K562 (cell line): Measurements from ENCODE around the gene PEX11A. TPM values are rescaled to one million over a fixed set of nuclear protein-coding genes. Genes with fewer than 3 reads are reported as not detected.
A peak's percentile ranks its signal among the peaks of the same experiment; 100 is the strongest.

Source experiments
- ATAC-seq: fragments of 200-7000 bp; cut with Tn5 transposase; 3 replicates; pipeline ENCODE4 v1.9.1; 2020; ENCODE audit warnings: moderate library complexity
- BruUV-seq: library from RNA; stranded (reverse); fragments of 400-500 nt; replicated peaks from 2 replicates; lab custom pipeline; 2021; lab: Mats Ljungman, UMichigan
- CTCF ChIA-PET: fragments of 300-600 bp; formaldehyde crosslinking; extraction: SDS; loops from one replicate; lab custom pipeline; 2021; ENCODE audit warnings: low intra/inter-chr PET ratio; lab: Yijun Ruan, JAX
- POLR2A ChIA-PET: fragments of 300-600, 350-650 bp; sonication (Branson Sonifier 250); formaldehyde crosslinking; extraction: SDS; loops from one replicate; lab custom pipeline; 2021; ENCODE audit warnings: antibody characterized with exemption, inconsistent platforms; lab: Yijun Ruan, JAX
- DNase-seq, 4 experiments: peaks; one replicate each; pipeline versions ENCODE4 v3.0.0 to v3.0.0-alpha.2; 2011 to 2018; ENCODE audit warnings: low spot score in 3 of 4, mixed read lengths in 3 of 4; ENCODE audit errors: extremely low read depth in 1 of 4
- FAIRE-seq: peaks from 2 replicates; lab custom pipeline; 2011; peaks lifted over from hg19 to GRCh38; lab: Jason Lieb, UNC
- H2AFZ ChIP-seq: 2 replicates; pipeline ENCODE4 v1.6.0; 2011; ENCODE audit warnings: low read depth, low read length, control low read depth, inconsistent platforms
- H3K27ac ChIP-seq: fragments of 200-600 bp; 3 replicates; pipeline ENCODE4 v1.8.0; 2011; ENCODE audit warnings: low read depth, mild to moderate bottlenecking, control low read depth, inconsistent platforms, low read length, moderate library complexity, mixed read lengths; ENCODE audit errors: extremely low read depth
- H3K27me3 ChIP-seq, 2 experiments: fragments of 300-600 bp in 1 of 2; 2 replicates in 1 of 2; 3 replicates in 1 of 2; pipeline versions ENCODE4 v1.6.0 to v1.8.0; 2011; ENCODE audit warnings: inconsistent platforms in 2 of 2, low read length in 2 of 2, mild to moderate bottlenecking in 1 of 2, mixed read lengths in 1 of 2, moderate library complexity in 1 of 2; ENCODE audit not compliant: control insufficient read depth in 2 of 2, insufficient read depth in 2 of 2
- H3K36me3 ChIP-seq: fragments of 300-600 bp; 3 replicates; pipeline ENCODE4 v1.8.0; 2011; ENCODE audit warnings: mild to moderate bottlenecking, low read length, inconsistent platforms; ENCODE audit not compliant: control insufficient read depth, insufficient read depth
- H3K4me1 ChIP-seq, 2 experiments: fragments of 200-600 bp in 1 of 2; replicated peaks in 1 of 2; 2 replicates in 1 of 2; 3 replicates in 1 of 2; pipeline versions ENCODE4 v1.5.1 to v1.8.0; 2011; ENCODE audit warnings: inconsistent platforms in 2 of 2, low read length in 2 of 2, mild to moderate bottlenecking in 1 of 2, mixed read lengths in 1 of 2, moderate library complexity in 1 of 2; ENCODE audit not compliant: control insufficient read depth in 2 of 2, insufficient read depth in 2 of 2
- H3K4me2 ChIP-seq: 2 replicates; pipeline ENCODE4 v1.6.1; 2011; ENCODE audit warnings: low read length, control low read depth, inconsistent platforms, mixed read lengths; ENCODE audit not compliant: insufficient read depth
- H3K4me3 ChIP-seq: fragments of 200-600 bp; sonication (generic), shearing (Covaris generic); 2 replicates; pipeline ENCODE4 v1.5.1; 2016; ENCODE audit warnings: control low read depth, inconsistent platforms
- H3K79me2 ChIP-seq: fragments of 200-600 bp; 3 replicates; pipeline ENCODE4 v1.8.0; 2011; ENCODE audit warnings: low read length, inconsistent platforms; ENCODE audit not compliant: control insufficient read depth, insufficient read depth
- H3K9ac ChIP-seq, 2 experiments: 2 replicates each; pipeline versions ENCODE4 v1.6.0 to v1.6.1; 2011; ENCODE audit warnings: low read depth in 2 of 2, low read length in 2 of 2, control low read depth in 1 of 2, inconsistent platforms in 1 of 2, mild to moderate bottlenecking in 1 of 2, mixed read lengths in 1 of 2; ENCODE audit not compliant: insufficient read depth in 1 of 2
- H3K9me1 ChIP-seq: one replicate; pipeline ENCODE4 v1.6.0; 2011; ENCODE audit warnings: inconsistent platforms, mild to moderate bottlenecking, low read length, moderate library complexity; ENCODE audit not compliant: control insufficient read depth, insufficient read depth
- H3K9me3 ChIP-seq: replicated peaks from 2 replicates; pipeline ENCODE4 v1.5.1; 2011; ENCODE audit warnings: low read depth, low read length, inconsistent platforms; ENCODE audit not compliant: control insufficient read depth, insufficient read depth
- H4K20me1 ChIP-seq: replicated peaks from 2 replicates; pipeline ENCODE4 v1.6.1; 2011; ENCODE audit warnings: low read length, inconsistent platforms, mixed read lengths; ENCODE audit not compliant: control insufficient read depth, insufficient read depth
- ATF3 ChIP-seq, 2 experiments: fragments of 450-650 bp in 1 of 2; sonication (generic) in 1 of 2; formaldehyde crosslinking in 1 of 2; IDR thresholded peaks in 1 of 2; conservative IDR thresholded peaks in 1 of 2; 2 replicates each; pipeline versions ENCODE4 v1.6.1 to v1.8.1; 2016 to 2023; ENCODE audit warnings: mild to moderate bottlenecking in 2 of 2, moderate library complexity in 2 of 2, inconsistent platforms in 1 of 2, missing genetic modification reagents in 1 of 2
- CREBBP ChIP-seq: IDR thresholded peaks from one replicate; pipeline ENCODE4 v1.6.1; 2012; ENCODE audit warnings: low read depth, mild to moderate bottlenecking, control low read depth, inconsistent platforms, low read length
- FOS ChIP-seq: IDR thresholded peaks from 3 replicates; pipeline ENCODE4 v1.6.1; 2011; ENCODE audit not compliant: insufficient read length; ENCODE audit errors: extremely low read depth
- HOXB6 ChIP-seq: fragments of 250-450 bp; sonication (Bioruptor Pico); IDR thresholded peaks from 2 replicates; pipeline ENCODE4 v1.5.1; 2022; ENCODE audit warnings: mild to moderate bottlenecking, borderline replicate concordance
- KLF16 ChIP-seq: IDR thresholded peaks from 2 replicates; pipeline ENCODE4 v1.6.1; 2016; ENCODE audit warnings: antibody characterized with exemption
- MAX ChIP-seq: sonication (generic); formaldehyde crosslinking; IDR thresholded peaks from 2 replicates; pipeline ENCODE4 v1.9.0; 2022; ENCODE audit warnings: mild to moderate bottlenecking, missing genetic modification reagents
- PHB ChIP-seq: fragments of 250-450 bp; sonication (Bioruptor Pico); IDR thresholded peaks from 2 replicates; pipeline ENCODE4 v1.5.0; 2021
- PHF20 ChIP-seq: fragments of 450-650 bp; IDR thresholded peaks from 2 replicates; pipeline ENCODE4 v1.6.1; 2018; ENCODE audit not compliant: partially characterized antibody
- POLR2A ChIP-seq: fragments of 450-650 bp; conservative IDR thresholded peaks from 2 replicates; pipeline ENCODE4 v1.6.1; 2016
- POU5F1 ChIP-seq: fragments of 150-350 bp; IDR thresholded peaks from 2 replicates; pipeline ENCODE4 v1.6.1; 2014; ENCODE audit warnings: borderline replicate concordance, low read length, low read depth, mild to moderate bottlenecking; ENCODE audit not compliant: partially characterized antibody
- PRPF4 ChIP-seq: fragments of 200-400 bp; formaldehyde crosslinking; IDR thresholded peaks from one replicate; pipeline ENCODE4 v1.6.1; 2017; ENCODE audit warnings: low read length, low read depth, mild to moderate bottlenecking; ENCODE audit not compliant: insufficient read depth, poor library complexity, severe bottlenecking
- PTTG1 ChIP-seq: fragments of 450-650 bp; IDR thresholded peaks from 2 replicates; pipeline ENCODE4 v1.6.1; 2016; ENCODE audit warnings: low read depth, mild to moderate bottlenecking, missing genetic modification characterization, missing compliant biosample characterization
- SIN3B ChIP-seq: fragments of 450-650 bp; IDR thresholded peaks from 2 replicates; pipeline ENCODE4 v1.6.1; 2017; ENCODE audit warnings: low read depth, mild to moderate bottlenecking, moderate library complexity
- SMARCC2 ChIP-seq: fragments of 450-650 bp; IDR thresholded peaks from 2 replicates; pipeline ENCODE4 v1.6.1; 2017; ENCODE audit warnings: antibody characterized with exemption, moderate library complexity, mild to moderate bottlenecking, low read depth
- ZBTB7A ChIP-seq: IDR thresholded peaks from 2 replicates; pipeline ENCODE4 v1.6.1; 2011; ENCODE audit warnings: low read depth, mild to moderate bottlenecking, low read length, moderate library complexity, borderline replicate concordance; ENCODE audit not compliant: control insufficient read depth
- ZNF184 ChIP-seq: sonication (generic); formaldehyde crosslinking; IDR thresholded peaks from 2 replicates; pipeline ENCODE4 v1.5.0; 2020; ENCODE audit warnings: missing genetic modification reagents
- ZNF586 ChIP-seq: fragments of 450-650 bp; formaldehyde crosslinking; conservative IDR thresholded peaks from 2 replicates; pipeline ENCODE4 v1.4.0; 2020; ENCODE audit warnings: mild to moderate bottlenecking, moderate library complexity
- WGBS: fragments of 100-300 bp; shearing (Covaris generic); methylation state at CpG from one replicate; pipeline ENCODE4 v1.1.6; 2016; ENCODE audit warnings: low coverage, mixed read lengths; ENCODE audit not compliant: insufficient coverage; ENCODE audit errors: missing lambda C conversion rate; 5-methylcytosine and 5-hydroxymethylcytosine counted together
- in situ Hi-C: fragments of 300-500 bp; cut with MboI; formaldehyde crosslinking; loops from 4 replicates; pipeline ENCODE4 v1.15.0; 2018; ENCODE audit warnings: inconsistent platforms, mixed read lengths
- intact Hi-C: fragments of 100-400 bp; cut with micrococcal nuclease; formaldehyde crosslinking; loops from 2 replicates; pipeline ENCODE4 v1.14.2; 2022
- polyA plus RNA-seq, 8 experiments: library from polyadenylated mRNA; depleted of rRNA in 4 of 8; stranded (reverse) in 5 of 8; unstranded in 3 of 8; fragments of >200 nt; fragmentation: Nextera tagmentation in 2 of 8; fragmentation: Illumina TruSeq in 1 of 8; extraction: Ambion mirVana in 2 of 8; extraction: Trizol in 1 of 8; gene quantifications; 2 replicates each; pipeline versions ENCODE4 v1.2.1 to v1.2.3, GENCODE V29; 2011 to 2014; ENCODE audit warnings: inconsistent platforms in 1 of 8, missing spikeins in 1 of 8
- total RNA-seq, 7 experiments: library from RNA; depleted of rRNA in 6 of 7; stranded (reverse); fragments of >200 nt in 6 of 7; fragmentation: Illumina TruSeq in 2 of 7; extraction: Trizol in 2 of 7; gene quantifications; 2 replicates each; pipeline versions ENCODE4 v1.2.1 to v1.2.3, GENCODE V29; 2011 to 2021; ENCODE audit warnings: low replicate concordance in 1 of 7
- TF ChIP-seq, protein P1 (sequence below): fragments of 450-650 bp; IDR thresholded peaks from 2 replicates; pipeline ENCODE4 v1.6.1; 2017; ENCODE audit warnings: antibody characterized with exemption

The PEX11A gene
- total and polyA plus RNA-seq, 9 of the 15 experiments (the other 6 are each of a cell fraction or from before 2014, with no cell fraction given), result not detected

- no peaks in the 10 kb centered on the region for H3K79me2 ChIP-seq
- no peaks in the 10 kb centered on the region for H3K36me3 ChIP-seq
- 19% methylated on average over 49 of the region's 87 CpGs for WGBS
- H3K27me3 ChIP-seq, result peaks cover 7 to 39% of the 10 kb centered on the region in 2 experiments; a peak in 3 of 5 replicates
- peak within 1 kb of the TSS in 1 of 2 experiments; percentile 86; a peak in 3 of 4 replicates for H3K9ac ChIP-seq
- in situ Hi-C loops, result no loop called here
- POLR2A ChIA-PET, result interaction anchor here (0.6 kb wide), 1 partner anchor 39 kb away, joined by 3 read pairs; no protein-coding TSS in a partner anchor
- H3K27ac ChIP-seq, result no peak within 1 kb of the TSS
- ATAC-seq, result peak; percentile 96
- CTCF ChIA-PET, result no interaction called here
- DNase-seq, result peak; percentile 42 to 87 (median 79)
- H3K4me1 ChIP-seq, result peaks cover 0 to 22% of the 10 kb centered on the region in 2 experiments; a peak in 4 of 5 replicates
- no peak for FAIRE-seq
- H3K4me2 ChIP-seq, result peak within 1 kb of the TSS; percentile 68
- peak within 1 kb of the TSS; percentile 59 for H2AFZ ChIP-seq
- H3K9me3 ChIP-seq, result no peaks in the 10 kb centered on the region
- intact Hi-C loops, result no loop called here
- BruUV-seq, result no TSS peak
- no peaks in the 10 kb centered on the region for H4K20me1 ChIP-seq
- H3K9me1 ChIP-seq, result no peaks in the 10 kb centered on the region
- peak within 1 kb of the TSS; percentile 45 for H3K4me3 ChIP-seq
- TF ChIP-seq PRPF4 (no peak), POLR2A (no peak), FOS (no peak), CREBBP (no peak), ZBTB7A (peak; percentile 50; the same call in 1 of the 2 replicates), PHB (CRISPR knock-in tag) (no peak), SIN3B (0 out of 2 replicates have a peak, but pooled peaks have one; percentile 31), PHF20 (peak; percentile 83), MAX (no peak), HOXB6 (CRISPR knock-in tag) (no peak), PTTG1 (no peak), SMARCC2 (no peak), KLF16 (no peak), POU5F1 (no peak), ZNF586 (CRISPR knock-in tag) (no peak), ATF3 (IDR thresholded peaks at IDR 0.05) (no peak), ATF3 (CRISPR knock-in tag; conservative IDR thresholded peaks at IDR 0.05) (no peak), ZNF184 (no peak)
- TF ChIP-seq, protein P1, sequence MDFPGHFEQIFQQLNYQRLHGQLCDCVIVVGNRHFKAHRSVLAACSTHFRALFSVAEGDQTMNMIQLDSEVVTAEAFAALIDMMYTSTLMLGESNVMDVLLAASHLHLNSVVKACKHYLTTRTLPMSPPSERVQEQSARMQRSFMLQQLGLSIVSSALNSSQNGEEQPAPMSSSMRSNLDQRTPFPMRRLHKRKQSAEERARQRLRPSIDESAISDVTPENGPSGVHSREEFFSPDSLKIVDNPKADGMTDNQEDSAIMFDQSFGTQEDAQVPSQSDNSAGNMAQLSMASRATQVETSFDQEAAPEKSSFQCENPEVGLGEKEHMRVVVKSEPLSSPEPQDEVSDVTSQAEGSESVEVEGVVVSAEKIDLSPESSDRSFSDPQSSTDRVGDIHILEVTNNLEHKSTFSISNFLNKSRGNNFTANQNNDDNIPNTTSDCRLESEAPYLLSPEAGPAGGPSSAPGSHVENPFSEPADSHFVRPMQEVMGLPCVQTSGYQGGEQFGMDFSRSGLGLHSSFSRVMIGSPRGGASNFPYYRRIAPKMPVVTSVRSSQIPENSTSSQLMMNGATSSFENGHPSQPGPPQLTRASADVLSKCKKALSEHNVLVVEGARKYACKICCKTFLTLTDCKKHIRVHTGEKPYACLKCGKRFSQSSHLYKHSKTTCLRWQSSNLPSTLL, result no peak
These were observed 35.4 kb downstream of the PEX11A start, which contains the start of gene KIF7 for GRCh38 chr15:89654847-89655805. Gene KIF7, minus strand, starts transcription at chr15:89655467. Its CDS starts 2,537 bp downstream, at chr15:89652930.
